Natural killer cell (primary cell): ENCODE measurements around the gene SIK3. TPM values are rescaled to one million over a fixed set of nuclear protein-coding genes. Genes with fewer than 3 reads are reported as not detected.
A peak's percentile ranks its signal among the peaks of the same experiment; 100 is the strongest.

ENCODE experiments used
- ATAC-seq, 3 donors: fragments of 150-1000 bp in 2 of 3; fragments of 200-7000 bp in 1 of 3; cut with Tn5 transposase; 1 replicate in 1 of 3; 2 replicates in 2 of 3; pipeline ENCODE4 v1.10.0; 2021; ENCODE audit warnings: mild to moderate bottlenecking in 2 of 3, moderate library complexity in 2 of 3
- DNase-seq, 2 donors: peaks; one replicate each; pipeline versions ENCODE4 v3.0.0 to v3.0.0-alpha.2; 2013 to 2021; ENCODE audit warnings: mixed read lengths in 1 of 2
- H3K27ac ChIP-seq: one replicate; pipeline ENCODE4 v1.5.1; 2013; ENCODE audit warnings: mild to moderate bottlenecking, low read length
- H3K27me3 ChIP-seq: one replicate; pipeline ENCODE4 v1.6.1; 2013; ENCODE audit warnings: low read length; ENCODE audit not compliant: control insufficient read depth, insufficient read depth
- H3K36me3 ChIP-seq: one replicate; pipeline ENCODE4 v1.6.1; 2013; ENCODE audit warnings: low read length; ENCODE audit not compliant: control insufficient read depth, insufficient read depth
- H3K4me1 ChIP-seq: one replicate; pipeline ENCODE4 v1.6.1; 2013; ENCODE audit warnings: low read length; ENCODE audit not compliant: control insufficient read depth, insufficient read depth
- H3K4me3 ChIP-seq: one replicate; pipeline ENCODE4 v1.5.1; 2013; ENCODE audit warnings: low read length
- H3K9me3 ChIP-seq: one replicate; pipeline ENCODE4 v1.6.1; 2013; ENCODE audit warnings: low read length; ENCODE audit not compliant: control insufficient read depth, insufficient read depth
- H3K27ac Mint-ChIP-seq, 2 donors: one replicate each; pipeline ENCODE4 v1.8.0; 2022; ENCODE audit warnings: mild to moderate bottlenecking in 2 of 2, mixed read lengths in 2 of 2, moderate library complexity in 1 of 2
- H3K27me3 Mint-ChIP-seq, 2 donors: one replicate each; pipeline ENCODE4 v1.8.0; 2022; ENCODE audit warnings: low read depth in 2 of 2, mixed read lengths in 2 of 2
- H3K36me3 Mint-ChIP-seq: one replicate; pipeline ENCODE4 v1.8.0; 2022; ENCODE audit warnings: mixed read lengths
- H3K4me1 Mint-ChIP-seq, 2 donors: one replicate each; pipeline ENCODE4 v1.8.0; 2022; ENCODE audit warnings: mixed read lengths in 2 of 2
- H3K4me3 Mint-ChIP-seq: one replicate; pipeline ENCODE4 v1.8.0; 2022; ENCODE audit warnings: mild to moderate bottlenecking, moderate library complexity, mixed read lengths
- H3K9me3 Mint-ChIP-seq, 2 donors: one replicate each; pipeline ENCODE4 v1.8.0; 2022; ENCODE audit warnings: mixed read lengths in 2 of 2
- WGBS: methylation state at CpG from one replicate; pipeline ENCODE4 v1.1.7; 2013; ENCODE audit warnings: missing lambda C conversion rate; ENCODE audit not compliant: insufficient coverage; 5-methylcytosine and 5-hydroxymethylcytosine counted together
- intact Hi-C: fragments of 100-400 bp; cut with micrococcal nuclease; formaldehyde crosslinking; loops from one replicate; pipeline ENCODE4 v1.14.2; 2022
- total RNA-seq, 4 donors: library from RNA; stranded (reverse); fragments of 120-200 nt in 1 of 4; gene quantifications; one replicate each; pipeline versions ENCODE4 v1.2.3 to v1.2.4, GENCODE V29; 2013 to 2022
- TF ChIP-seq, protein P1 (sequence below): fragments of 200-600 bp; IDR thresholded peaks from one replicate; pipeline ENCODE4 v1.8.0; 2022; ENCODE audit warnings: antibody characterized with exemption

SIK3 gene
- total RNA-seq, 3 donors from 2014 or later (not counting 1 experiment from before 2014, with no cell fraction given) = 71.6 to 120 (median 119) TPM

- Mint-ChIP-seq H3K9me3 (no peaks in the 10 kb centered on the region), H3K27me3 (no peaks in the 10 kb centered on the region), H3K36me3 (peaks cover 12% of the 10 kb centered on the region), H3K27ac (peak overlapping the region in 1 of 2 donors; percentile 92), H3K4me1 (peaks cover 34 to 39% of the 10 kb centered on the region in 2 donors), H3K4me3 (no peak overlapping the region)
- no peaks in the 10 kb centered on the region for H3K27me3 ChIP-seq
- H3K4me3 ChIP-seq = no peak overlapping the region
- intact Hi-C loops = loop anchor here (2.0 kb wide), 1 partner anchor 23 kb away; no protein-coding TSS in a partner anchor
- DNase-seq (no peak), ATAC-seq (no peak)
- no peak overlapping the region for H3K27ac ChIP-seq
- H3K36me3 ChIP-seq = peaks cover 14% of the 10 kb centered on the region
- WGBS = 100% methylated on average over 1 of the region's 3 CpGs
- TF ChIP-seq, protein P1, sequence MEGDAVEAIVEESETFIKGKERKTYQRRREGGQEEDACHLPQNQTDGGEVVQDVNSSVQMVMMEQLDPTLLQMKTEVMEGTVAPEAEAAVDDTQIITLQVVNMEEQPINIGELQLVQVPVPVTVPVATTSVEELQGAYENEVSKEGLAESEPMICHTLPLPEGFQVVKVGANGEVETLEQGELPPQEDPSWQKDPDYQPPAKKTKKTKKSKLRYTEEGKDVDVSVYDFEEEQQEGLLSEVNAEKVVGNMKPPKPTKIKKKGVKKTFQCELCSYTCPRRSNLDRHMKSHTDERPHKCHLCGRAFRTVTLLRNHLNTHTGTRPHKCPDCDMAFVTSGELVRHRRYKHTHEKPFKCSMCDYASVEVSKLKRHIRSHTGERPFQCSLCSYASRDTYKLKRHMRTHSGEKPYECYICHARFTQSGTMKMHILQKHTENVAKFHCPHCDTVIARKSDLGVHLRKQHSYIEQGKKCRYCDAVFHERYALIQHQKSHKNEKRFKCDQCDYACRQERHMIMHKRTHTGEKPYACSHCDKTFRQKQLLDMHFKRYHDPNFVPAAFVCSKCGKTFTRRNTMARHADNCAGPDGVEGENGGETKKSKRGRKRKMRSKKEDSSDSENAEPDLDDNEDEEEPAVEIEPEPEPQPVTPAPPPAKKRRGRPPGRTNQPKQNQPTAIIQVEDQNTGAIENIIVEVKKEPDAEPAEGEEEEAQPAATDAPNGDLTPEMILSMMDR = no peak
- H3K9me3 ChIP-seq = no peaks in the 10 kb centered on the region
- peaks cover 20% of the 10 kb centered on the region for H3K4me1 ChIP-seq
These were observed 146.5 kb downstream of the SIK3 start for GRCh38 chr11:116951762-116952161.

- no peaks in the 10 kb centered on the region for H3K27me3 Mint-ChIP-seq
- peak overlapping the region in 1 of 2 donors; percentile 21 for H3K27ac Mint-ChIP-seq
- H3K4me1 ChIP-seq = peaks cover 12% of the 10 kb centered on the region
- intact Hi-C loops = no loop called here
- no peak for ATAC-seq
- no peak for DNase-seq
- no peak overlapping the region for H3K4me3 ChIP-seq
- H3K36me3 Mint-ChIP-seq = peaks cover 12% of the 10 kb centered on the region
- TF ChIP-seq, protein P1 = no peak
- no peak overlapping the region for H3K27ac ChIP-seq
- no peaks in the 10 kb centered on the region for H3K9me3 Mint-ChIP-seq
- H3K4me1 Mint-ChIP-seq = peaks cover 30 to 38% of the 10 kb centered on the region in 2 donors
- no peaks in the 10 kb centered on the region for H3K9me3 ChIP-seq
- H3K27me3 ChIP-seq = no peaks in the 10 kb centered on the region
- no peak overlapping the region for H3K4me3 Mint-ChIP-seq
- H3K36me3 ChIP-seq = peaks cover 12% of the 10 kb centered on the region
- 98% methylated on average over 3 of the region's 4 CpGs for WGBS
These were observed 148.0 kb downstream of the SIK3 start for GRCh38 chr11:116950210-116950609.

DNA sequence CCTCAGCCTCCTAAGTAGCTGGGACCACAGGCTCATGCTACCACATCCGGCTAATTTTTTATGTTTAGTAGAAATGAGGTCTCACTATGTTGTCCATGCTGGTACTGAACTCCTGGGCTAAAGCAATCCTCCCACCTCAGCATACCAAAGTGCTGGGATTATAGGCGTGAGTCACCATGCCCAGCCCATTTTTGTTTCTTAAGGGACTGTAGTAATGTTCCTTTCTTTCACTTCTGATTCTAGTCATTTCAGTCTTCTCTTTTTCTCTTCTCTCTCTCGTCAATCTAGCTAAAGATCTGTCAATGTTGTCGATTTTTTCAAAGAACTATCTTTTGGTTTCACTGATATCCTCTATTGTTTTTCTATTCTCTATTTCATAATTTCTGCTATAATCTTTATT is 149.8 kb downstream of the SIK3 start:
- peak overlapping the region in 1 of 2 donors; percentile 6 for H3K27ac Mint-ChIP-seq

More for the DNA sequence above, 149.8 kb downstream of the SIK3 start:
- Histone ChIP-seq H3K9me3 (no peaks in the 10 kb centered on the region), H3K4me3 (no peak overlapping the region), H3K27me3 (no peaks in the 10 kb centered on the region), H3K36me3 (peaks cover 15% of the 10 kb centered on the region), H3K4me1 (peaks cover 1% of the 10 kb centered on the region), H3K27ac (peak overlapping the region; percentile 14)
- H3K4me3 Mint-ChIP-seq = no peak overlapping the region
- intact Hi-C loops = no loop called here
- H3K36me3 Mint-ChIP-seq = peaks cover 12% of the 10 kb centered on the region
- DNase-seq = no peak
- WGBS = 54% methylated on average over 3 of the region's 4 CpGs
- H3K4me1 Mint-ChIP-seq = peaks cover 16 to 24% of the 10 kb centered on the region in 2 donors
- TF ChIP-seq, protein P1 = no peak
- H3K9me3 Mint-ChIP-seq = no peaks in the 10 kb centered on the region
- peak in 1 of 3 donors; percentile 59 for ATAC-seq
- no peaks in the 10 kb centered on the region for H3K27me3 Mint-ChIP-seq
